Fibroblast of the conjunctiva (primary cell): ENCODE data around the gene HPGD.

Source experiments
- DNase-seq: peaks from one replicate; pipeline ENCODE4 v3.0.0-alpha.2; 2010; ENCODE audit warnings: low read depth

The HPGD gene

DNA sequence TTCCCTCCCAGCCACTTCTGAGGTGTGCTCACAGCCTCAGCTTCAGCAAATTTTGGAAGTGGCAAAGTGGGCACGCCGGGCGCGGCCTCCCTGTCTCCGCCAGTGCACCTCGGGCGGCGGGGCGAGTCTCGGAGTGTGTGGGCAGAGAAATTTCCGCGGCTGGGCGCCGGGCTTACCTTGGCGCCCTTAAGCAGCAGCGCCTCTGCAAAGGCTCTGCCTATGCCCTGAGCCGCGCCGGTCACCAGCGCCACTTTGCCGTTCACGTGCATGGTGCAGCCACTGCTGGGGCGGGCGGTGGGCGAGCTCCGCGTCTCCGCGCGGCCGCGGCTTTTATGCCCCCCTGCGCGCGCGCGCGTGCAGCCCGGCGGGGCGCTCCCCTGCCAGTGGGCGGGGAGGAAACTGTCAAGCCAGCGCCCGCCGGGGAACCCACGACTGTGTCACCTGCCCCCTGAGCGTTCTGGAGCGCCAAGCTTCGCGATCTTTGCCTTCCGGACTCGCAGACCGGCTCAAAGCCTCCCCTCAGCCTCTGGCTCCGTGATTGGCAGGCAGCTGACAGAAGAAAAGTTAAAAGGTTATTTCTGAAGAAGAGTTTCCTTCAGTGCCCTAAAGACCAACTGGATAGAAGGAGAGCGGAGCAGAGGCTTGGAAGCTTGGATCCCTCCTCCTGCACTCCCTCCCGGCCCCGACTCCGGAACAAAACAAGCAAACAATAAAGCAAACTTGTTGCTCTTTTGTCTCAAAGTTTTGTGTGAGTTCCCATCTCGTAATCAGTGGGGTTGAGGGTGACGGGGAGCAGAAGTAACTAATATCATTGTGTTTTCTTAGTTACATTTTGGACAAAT lies at the start of gene HPGD:
HPGD (minus strand) TSS at position 306 of the 842 bp plus-strand sequence; CDS start at position 269, 37 bp downstream.
- no peak for DNase-seq

DNA sequence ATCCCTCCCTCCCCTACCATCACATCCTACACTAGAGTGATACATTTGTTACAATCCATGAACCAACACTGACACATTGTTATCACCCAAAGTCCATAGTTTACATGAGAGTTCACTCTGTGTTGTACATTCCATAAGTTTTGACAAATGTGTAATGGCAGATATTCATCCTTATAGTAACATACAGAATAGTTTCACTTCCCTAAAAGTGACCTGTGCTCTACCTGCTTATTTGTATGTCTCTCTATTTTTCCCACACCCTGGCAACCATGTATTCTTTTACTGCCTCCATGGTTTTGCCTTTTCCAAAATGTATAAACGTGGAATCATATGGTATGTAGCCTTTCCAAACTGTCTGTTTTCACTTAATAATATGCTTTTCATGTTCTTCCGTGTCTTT lies 42.2 kb upstream of the HPGD start:
- DNase-seq = no peak

- DNase-seq = no peak
These were observed 41.1 kb upstream of the HPGD start for GRCh38 chr4:174563399-174563798.

- DNase-seq = no peak
These were observed 39.3 kb upstream of the HPGD start for GRCh38 chr4:174561560-174561959.

DNA sequence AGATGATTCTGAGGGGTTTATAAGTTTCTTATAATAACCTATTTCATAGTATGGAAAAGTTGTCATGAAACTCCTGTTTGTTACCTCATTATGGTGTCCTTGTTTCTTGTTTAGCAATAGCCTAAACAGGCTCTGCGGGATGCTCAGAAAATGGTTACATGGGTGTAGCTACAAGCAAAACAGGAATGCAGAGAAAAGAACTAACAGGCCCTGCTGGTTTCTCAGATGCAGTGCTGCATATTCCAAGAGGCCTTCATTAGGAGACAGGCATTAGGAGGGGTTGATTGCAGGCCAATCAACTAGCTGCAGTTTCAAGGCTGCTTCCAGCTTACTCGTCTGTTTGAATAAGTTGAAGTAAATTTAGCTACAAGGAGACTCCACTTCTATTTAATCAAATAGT lies 37.6 kb upstream of the HPGD start:
- DNase-seq = no peak

GRCh38 chr4:174555789-174556630 lies 33.7 kb upstream of the HPGD start:
- no peak for DNase-seq

GRCh38 chr4:174554231-174554728 lies 32.0 kb upstream of the HPGD start:
- no peak for DNase-seq

DNA sequence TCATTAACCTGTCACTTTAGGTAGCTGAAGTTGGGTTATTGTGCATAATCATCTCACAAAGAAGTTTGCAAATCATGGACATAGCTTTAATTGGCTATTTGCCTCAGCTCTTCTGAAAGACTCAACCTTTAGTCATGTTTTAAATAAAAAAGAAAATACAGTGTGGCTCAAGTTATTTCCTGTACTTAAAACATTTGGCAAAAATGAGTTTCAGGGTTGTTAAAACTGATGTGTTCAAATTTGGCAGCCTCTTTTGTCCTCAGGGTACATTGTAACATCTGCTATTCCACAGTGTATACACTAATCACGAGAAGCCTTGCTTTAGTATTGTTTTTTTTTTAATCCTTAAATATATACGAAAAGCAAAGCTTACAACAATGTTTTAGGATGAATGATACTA lies 31.5 kb upstream of the HPGD start:
- DNase-seq = peak; percentile 49

GRCh38 chr4:174553031-174553430 lies 30.7 kb upstream of the HPGD start:
- DNase-seq = no peak

- DNase-seq = no peak
These were observed 28.3 kb upstream of the HPGD start for GRCh38 chr4:174550541-174550940.

GRCh38 chr4:174549721-174550120 lies 27.4 kb upstream of the HPGD start:
- DNase-seq = peak; percentile 62

- DNase-seq = no peak
These were observed 23.0 kb upstream of the HPGD start for GRCh38 chr4:174545268-174545667.

- DNase-seq = no peak
These were observed 22.2 kb upstream of the HPGD start for GRCh38 chr4:174544496-174544895.

- no peak for DNase-seq
These were observed 17.9 kb upstream of the HPGD start for GRCh38 chr4:174540175-174540574.

DNA sequence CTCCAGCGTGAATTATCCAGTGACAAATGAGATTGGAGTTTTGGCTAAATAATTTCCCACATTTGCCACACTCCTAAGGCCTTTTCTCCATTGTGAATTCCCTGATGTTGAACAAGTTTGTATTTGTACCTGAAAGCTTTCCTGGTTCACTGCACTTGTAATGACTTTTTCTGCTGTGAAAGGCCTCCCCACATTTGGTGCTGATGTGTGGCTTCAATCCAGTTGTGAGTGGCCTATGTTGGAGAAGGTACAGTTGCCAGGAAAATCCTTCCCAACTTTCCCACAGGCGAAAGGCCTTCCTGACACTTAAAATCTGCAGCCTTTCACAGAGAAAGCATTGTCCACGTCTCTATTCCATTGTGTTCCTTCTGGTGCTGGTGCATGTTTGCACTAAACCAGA lies 17.3 kb upstream of the HPGD start:
- DNase-seq = no peak

DNA sequence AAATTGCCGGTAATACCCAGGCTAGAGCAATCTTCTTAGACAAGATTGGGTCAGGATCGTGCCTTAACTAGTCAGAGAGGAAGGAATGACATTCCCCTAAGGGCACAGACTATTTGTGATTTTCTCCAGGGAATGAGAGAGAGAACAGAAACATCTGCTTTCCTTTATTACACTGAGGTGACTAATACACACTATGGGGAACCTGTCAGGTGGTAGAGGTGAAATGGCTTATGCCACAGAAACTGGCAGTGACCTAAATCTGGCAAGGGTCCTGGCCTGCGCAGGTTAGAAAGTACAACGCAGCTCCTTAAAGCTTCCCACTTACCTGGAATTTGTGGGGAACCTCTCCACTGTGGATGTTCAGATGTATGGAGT lies 16.6 kb upstream of the HPGD start:
- DNase-seq = no peak

DNA sequence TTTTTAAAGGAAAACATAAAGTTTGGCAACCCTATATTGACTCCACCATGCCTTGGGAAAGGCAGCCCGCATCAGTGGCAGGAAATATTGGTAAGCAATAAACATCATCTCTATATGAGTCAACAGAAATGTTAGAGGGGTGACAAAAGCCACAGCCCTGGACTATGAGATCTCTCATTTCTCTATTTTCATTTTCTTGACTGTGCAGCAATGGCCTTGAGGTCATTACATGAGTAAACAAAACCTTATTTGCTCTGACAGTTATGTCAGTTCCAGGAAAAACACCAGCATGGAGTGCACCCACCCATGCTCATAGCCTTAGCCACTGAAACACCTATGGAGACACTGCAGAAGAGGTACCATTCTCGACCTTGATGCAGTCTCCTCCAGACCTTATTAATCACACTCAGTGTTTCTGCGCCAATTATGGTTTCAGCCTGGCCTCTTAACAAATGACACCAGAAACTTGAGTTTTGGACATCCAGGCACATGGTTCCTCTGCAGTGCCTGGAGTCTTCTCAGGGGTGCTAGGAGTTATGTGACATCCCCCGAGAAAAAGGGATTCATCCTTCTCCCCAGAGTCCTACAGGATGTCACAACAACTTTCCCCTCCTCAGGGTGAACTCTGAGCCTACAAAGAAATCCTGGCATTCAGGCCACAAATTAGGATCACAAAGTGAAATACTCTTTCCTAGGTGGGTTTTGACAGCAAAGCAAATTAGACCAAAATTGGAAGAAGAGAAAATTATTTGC lies 16.0 kb upstream of the HPGD start:
- DNase-seq = no peak

GRCh38 chr4:174537634-174538033 lies 15.3 kb upstream of the HPGD start:
- no peak for DNase-seq

- DNase-seq = no peak
These were observed 12.2 kb upstream of the HPGD start for GRCh38 chr4:174534461-174534860.

GRCh38 chr4:174532445-174532844 lies 10.2 kb upstream of the HPGD start:
- no peak for DNase-seq

GRCh38 chr4:174531486-174531885 lies 9.2 kb upstream of the HPGD start:
- DNase-seq = no peak

DNA sequence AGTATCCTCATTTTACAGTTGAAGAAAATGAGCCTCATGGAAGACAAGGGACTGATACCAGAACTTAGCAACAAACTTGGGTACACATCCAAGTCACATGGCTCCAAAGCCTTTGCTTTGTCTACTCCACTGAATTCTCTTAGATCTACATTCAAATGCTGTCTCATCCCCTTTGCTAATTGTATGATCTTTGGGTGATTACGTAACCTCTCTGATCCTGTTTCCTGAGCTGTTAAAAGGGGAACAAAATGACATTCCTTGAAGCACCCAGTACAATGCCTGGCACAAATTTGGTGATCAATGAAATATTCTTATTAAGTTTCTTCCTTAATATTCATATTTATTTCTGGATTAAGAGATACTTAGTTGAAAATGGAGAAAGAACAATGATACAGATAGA lies 5.9 kb upstream of the HPGD start:
- DNase-seq = no peak
